HG03280 (cell line): Measurements from ENCODE around the gene ZNF428.
"Not testable (repeated sequence)": the region's sequence is repeated elsewhere in the genome, so short reads cannot be mapped to it uniquely, and the experiment has no call there.

Source experiments
- ATAC-seq: cut with Tn5 transposase; IDR thresholded peaks from one replicate; pipeline ENCODE4 v1.9.1; 2021; ENCODE audit warnings: mild to moderate bottlenecking, moderate library complexity; ENCODE audit not compliant: unreplicated experiment

ZNF428 gene

GRCh38 chr19:43640424-43640757, 21.0 kb upstream of the ZNF428 start:
- no peak for ATAC-seq

- no peak for ATAC-seq
Measured at GRCh38 chr19:43639519-43640423, 20.3 kb upstream of the ZNF428 start, which contains the start of gene CADM4. CADM4 (minus strand) TSS chr19:43639850; CDS start chr19:43639790, 60 bp downstream.

- ATAC-seq = no peak
Measured at GRCh38 chr19:43638995-43639518, 19.6 kb upstream of the ZNF428 start.

- ATAC-seq = no peak
Measured at GRCh38 chr19:43638214-43638994, 19.0 kb upstream of the ZNF428 start.

GRCh38 chr19:43636121-43636683, 16.8 kb upstream of the ZNF428 start:
- no peak for ATAC-seq

GRCh38 chr19:43635561-43635940, 16.1 kb upstream of the ZNF428 start:
- not testable (repeated sequence) for ATAC-seq

- ATAC-seq = no peak
Measured at GRCh38 chr19:43634872-43635560, 15.6 kb upstream of the ZNF428 start.

- no peak for ATAC-seq
Measured at GRCh38 chr19:43634506-43634871, 15.1 kb upstream of the ZNF428 start.

- no peak for ATAC-seq
Measured at GRCh38 chr19:43634068-43634467, 14.6 kb upstream of the ZNF428 start.

GRCh38 chr19:43633520-43633919, 14.1 kb upstream of the ZNF428 start:
- ATAC-seq = no peak

- ATAC-seq = no peak
Measured at GRCh38 chr19:43631491-43631890, 12.1 kb upstream of the ZNF428 start.

GRCh38 chr19:43628646-43629326, 9.4 kb upstream of the ZNF428 start:
- ATAC-seq = no peak

GRCh38 chr19:43626838-43627237, 7.4 kb upstream of the ZNF428 start:
- ATAC-seq = no peak

GRCh38 chr19:43625918-43626579, 6.6 kb upstream of the ZNF428 start:
- no peak for ATAC-seq

GRCh38 chr19:43624933-43625332, 5.5 kb upstream of the ZNF428 start:
- ATAC-seq = no peak

GRCh38 chr19:43623889-43624670, 4.7 kb upstream of the ZNF428 start:
- ATAC-seq = no peak

- no peak for ATAC-seq
Measured at GRCh38 chr19:43622956-43623355, 3.5 kb upstream of the ZNF428 start.

- ATAC-seq = no peak
Measured at GRCh38 chr19:43622070-43622469, 2.6 kb upstream of the ZNF428 start.
